ENCODE data around the gene CST7.

Gene CST7

GRCh38 chr20:24939036-24939435 lies 10.0 kb upstream of the CST7 start:
- Histone ChIP-seq H3K27ac (ENCODE audit: low read depth, low read length) (no peak overlapping the region), H3K79me2 (ENCODE audit: insufficient read depth, low read length) (no peaks in the 10 kb centered on the region), H4K20me1 (ENCODE audit: low read depth, low read length) (no peaks in the 10 kb centered on the region), H3K4me3 (ENCODE audit: insufficient read depth, low read length, poor library complexity, severe bottlenecking) (no peak overlapping the region), H3K4me2 (ENCODE audit: low read depth, low read length, poor library complexity, severe bottlenecking) (no peak overlapping the region), H3K9me3 (ENCODE audit: insufficient read depth, low read length) (no peaks in the 10 kb centered on the region), H3K27me3 (ENCODE audit: low read length) (no peaks in the 10 kb centered on the region), H3K9ac (ENCODE audit: low read length) (no peak overlapping the region), H3K9me2 (replicated peaks; ENCODE audit: insufficient read depth, low read length) (no peaks in the 10 kb centered on the region), H3F3A (ENCODE audit: insufficient read depth) (no peaks in the 10 kb centered on the region), H2AFZ (ENCODE audit: low read depth, low read length, severe bottlenecking) (no peak overlapping the region), H3K36me3 (ENCODE audit: low read length) (no peaks in the 10 kb centered on the region)
- TF ChIP-seq EZH2phosphoT487 (conservative IDR thresholded peaks at IDR 0.05; ENCODE audit: low read length) (no peak), CTCF (IDR thresholded peaks at IDR 0.05; ENCODE audit: insufficient read depth, low read length, poor library complexity, severe bottlenecking) (no peak)

- Histone ChIP-seq H4K20me1 (ENCODE audit: low read depth, low read length) (no peaks in the 10 kb centered on the region), H3K9me2 (replicated peaks; ENCODE audit: insufficient read depth, low read length) (no peaks in the 10 kb centered on the region), H3K27ac (ENCODE audit: low read depth, low read length) (no peak overlapping the region), H3K9me3 (ENCODE audit: insufficient read depth, low read length) (no peaks in the 10 kb centered on the region), H3K79me2 (ENCODE audit: insufficient read depth, low read length) (no peaks in the 10 kb centered on the region), H2AFZ (ENCODE audit: low read depth, low read length, severe bottlenecking) (no peak overlapping the region), H3K27me3 (ENCODE audit: low read length) (no peaks in the 10 kb centered on the region), H3K4me2 (ENCODE audit: low read depth, low read length, poor library complexity, severe bottlenecking) (no peak overlapping the region), H3F3A (ENCODE audit: insufficient read depth) (no peaks in the 10 kb centered on the region), H3K9ac (ENCODE audit: low read length) (no peak overlapping the region), H3K4me3 (ENCODE audit: insufficient read depth, low read length, poor library complexity, severe bottlenecking) (no peak overlapping the region), H3K36me3 (ENCODE audit: low read length) (no peaks in the 10 kb centered on the region)
- no peak for TF ChIP-seq CTCF (IDR thresholded peaks at IDR 0.05; ENCODE audit: insufficient read depth, low read length, poor library complexity, severe bottlenecking)
- TF ChIP-seq EZH2phosphoT487 (conservative IDR thresholded peaks at IDR 0.05; ENCODE audit: low read length): no peak
Observed at GRCh38 chr20:24942679-24943078, 6.4 kb upstream of the CST7 start.

GRCh38 chr20:24943196-24943595 lies 5.9 kb upstream of the CST7 start:
- Histone ChIP-seq H3K9ac (ENCODE audit: low read length) (no peak overlapping the region), H3K36me3 (ENCODE audit: low read length) (no peaks in the 10 kb centered on the region), H2AFZ (ENCODE audit: low read depth, low read length, severe bottlenecking) (no peak overlapping the region), H3K27me3 (ENCODE audit: low read length) (no peaks in the 10 kb centered on the region), H3K9me3 (ENCODE audit: insufficient read depth, low read length) (no peaks in the 10 kb centered on the region), H3F3A (ENCODE audit: insufficient read depth) (no peaks in the 10 kb centered on the region), H3K79me2 (ENCODE audit: insufficient read depth, low read length) (no peaks in the 10 kb centered on the region), H3K4me3 (ENCODE audit: insufficient read depth, low read length, poor library complexity, severe bottlenecking) (no peak overlapping the region), H4K20me1 (ENCODE audit: low read depth, low read length) (no peaks in the 10 kb centered on the region), H3K4me2 (ENCODE audit: low read depth, low read length, poor library complexity, severe bottlenecking) (no peak overlapping the region), H3K27ac (ENCODE audit: low read depth, low read length) (no peak overlapping the region), H3K9me2 (replicated peaks; ENCODE audit: insufficient read depth, low read length) (no peaks in the 10 kb centered on the region)
- TF ChIP-seq EZH2phosphoT487 (conservative IDR thresholded peaks at IDR 0.05; ENCODE audit: low read length): no peak
- no peak for TF ChIP-seq CTCF (IDR thresholded peaks at IDR 0.05; ENCODE audit: insufficient read depth, low read length, poor library complexity, severe bottlenecking)
